ENCODE data around the gene UMOD. TPM values are rescaled to one million over a fixed set of nuclear protein-coding genes. Genes with fewer than 3 reads are reported as not detected.

Gene UMOD
- total RNA-seq, 1 donor from 2014 or later = not detected

- H3K9me3 Mint-ChIP-seq (ENCODE audit: low read depth) = no peaks in the 10 kb centered on the region
- peaks cover 8% of the 10 kb centered on the region for H3K4me1 Mint-ChIP-seq (ENCODE audit: low read depth)
- TF ChIP-seq CTCF (IDR thresholded peaks at IDR 0.05) = no peak
- H3K27ac Mint-ChIP-seq (ENCODE audit: unreplicated experiment) = no peak overlapping the region
- H3K36me3 Mint-ChIP-seq (ENCODE audit: low read depth) = no peaks in the 10 kb centered on the region
- no peak for DNase-seq (ENCODE audit: low spot score)
- H3K27me3 Mint-ChIP-seq (ENCODE audit: low read depth) = peaks cover 16% of the 10 kb centered on the region
- no peak overlapping the region for H3K4me3 Mint-ChIP-seq (ENCODE audit: unreplicated experiment)
Observed at GRCh38 chr16:20382202-20382948, 29.9 kb upstream of the UMOD start.

GRCh38 chr16:20380782-20381181 is 28.3 kb upstream of the UMOD start:
- H3K4me3 Mint-ChIP-seq (ENCODE audit: unreplicated experiment) = no peak overlapping the region
- H3K27ac Mint-ChIP-seq (ENCODE audit: unreplicated experiment) = no peak overlapping the region
- peaks cover 1% of the 10 kb centered on the region for H3K4me1 Mint-ChIP-seq (ENCODE audit: low read depth)
- TF ChIP-seq CTCF (IDR thresholded peaks at IDR 0.05) = no peak
- no peaks in the 10 kb centered on the region for H3K36me3 Mint-ChIP-seq (ENCODE audit: low read depth)
- H3K27me3 Mint-ChIP-seq (ENCODE audit: low read depth) = peaks cover 14% of the 10 kb centered on the region
- no peaks in the 10 kb centered on the region for H3K9me3 Mint-ChIP-seq (ENCODE audit: low read depth)
- DNase-seq (ENCODE audit: low spot score) = no peak

- peaks cover 21% of the 10 kb centered on the region for H3K27me3 Mint-ChIP-seq (ENCODE audit: low read depth)
- TF ChIP-seq CTCF (IDR thresholded peaks at IDR 0.05) = no peak
- H3K36me3 Mint-ChIP-seq (ENCODE audit: low read depth) = no peaks in the 10 kb centered on the region
- H3K4me3 Mint-ChIP-seq (ENCODE audit: unreplicated experiment) = no peak overlapping the region
- H3K27ac Mint-ChIP-seq (ENCODE audit: unreplicated experiment) = no peak overlapping the region
- DNase-seq (ENCODE audit: low spot score) = no peak
- no peaks in the 10 kb centered on the region for H3K4me1 Mint-ChIP-seq (ENCODE audit: low read depth)
- H3K9me3 Mint-ChIP-seq (ENCODE audit: low read depth) = peaks cover 3% of the 10 kb centered on the region
Observed at GRCh38 chr16:20377181-20377580, 24.7 kb upstream of the UMOD start.

GRCh38 chr16:20372701-20373100 is 20.2 kb upstream of the UMOD start:
- H3K27me3 Mint-ChIP-seq (ENCODE audit: low read depth) = peaks cover 18% of the 10 kb centered on the region
- no peak for TF ChIP-seq CTCF (IDR thresholded peaks at IDR 0.05)
- H3K36me3 Mint-ChIP-seq (ENCODE audit: low read depth) = no peaks in the 10 kb centered on the region

GRCh38 chr16:20369452-20370054 is 17.0 kb upstream of the UMOD start:
- DNase-seq (ENCODE audit: low spot score) = no peak
- Mint-ChIP-seq H3K36me3 (ENCODE audit: low read depth) (no peaks in the 10 kb centered on the region), H3K27ac (ENCODE audit: unreplicated experiment) (no peak overlapping the region), H3K4me3 (ENCODE audit: unreplicated experiment) (no peak overlapping the region), H3K4me1 (ENCODE audit: low read depth) (no peaks in the 10 kb centered on the region), H3K9me3 (ENCODE audit: low read depth) (peaks cover 3% of the 10 kb centered on the region), H3K27me3 (ENCODE audit: low read depth) (peaks cover 15% of the 10 kb centered on the region)
- no peak for TF ChIP-seq CTCF (IDR thresholded peaks at IDR 0.05)

More at GRCh38 chr16:20372701-20373100, 20.2 kb upstream of the UMOD start:
- Mint-ChIP-seq H3K9me3 (ENCODE audit: low read depth) (peaks cover 3% of the 10 kb centered on the region), H3K4me1 (ENCODE audit: low read depth) (no peaks in the 10 kb centered on the region), H3K27ac (ENCODE audit: unreplicated experiment) (no peak overlapping the region), H3K4me3 (ENCODE audit: unreplicated experiment) (no peak overlapping the region)
- no peak for DNase-seq (ENCODE audit: low spot score)
